Measurements from ENCODE around the gene ARHGAP15. TPM values are rescaled to one million over a fixed set of nuclear protein-coding genes. Genes with fewer than 3 reads are reported as not detected.
A peak's percentile ranks its signal among the peaks of the same experiment; 100 is the strongest.

Gene ARHGAP15
- total RNA-seq, 2 donors from 2014 or later = 0.86 TPM; not detected in 1

- no peaks in the 10 kb centered on the region for H3K4me1 ChIP-seq (ENCODE audit: control insufficient read depth, insufficient read depth, low read length)
- no peak overlapping the region for H3K4me3 Mint-ChIP-seq
- H3K9me3 ChIP-seq (ENCODE audit: control insufficient read depth, low read length) = no peaks in the 10 kb centered on the region
- H3K9ac ChIP-seq (ENCODE audit: extremely low read depth, low read length, poor library complexity, severe bottlenecking) = no peak overlapping the region
- no peaks in the 10 kb centered on the region for H3K36me3 Mint-ChIP-seq (ENCODE audit: low read depth)
- TF ChIP-seq, protein P1, sequence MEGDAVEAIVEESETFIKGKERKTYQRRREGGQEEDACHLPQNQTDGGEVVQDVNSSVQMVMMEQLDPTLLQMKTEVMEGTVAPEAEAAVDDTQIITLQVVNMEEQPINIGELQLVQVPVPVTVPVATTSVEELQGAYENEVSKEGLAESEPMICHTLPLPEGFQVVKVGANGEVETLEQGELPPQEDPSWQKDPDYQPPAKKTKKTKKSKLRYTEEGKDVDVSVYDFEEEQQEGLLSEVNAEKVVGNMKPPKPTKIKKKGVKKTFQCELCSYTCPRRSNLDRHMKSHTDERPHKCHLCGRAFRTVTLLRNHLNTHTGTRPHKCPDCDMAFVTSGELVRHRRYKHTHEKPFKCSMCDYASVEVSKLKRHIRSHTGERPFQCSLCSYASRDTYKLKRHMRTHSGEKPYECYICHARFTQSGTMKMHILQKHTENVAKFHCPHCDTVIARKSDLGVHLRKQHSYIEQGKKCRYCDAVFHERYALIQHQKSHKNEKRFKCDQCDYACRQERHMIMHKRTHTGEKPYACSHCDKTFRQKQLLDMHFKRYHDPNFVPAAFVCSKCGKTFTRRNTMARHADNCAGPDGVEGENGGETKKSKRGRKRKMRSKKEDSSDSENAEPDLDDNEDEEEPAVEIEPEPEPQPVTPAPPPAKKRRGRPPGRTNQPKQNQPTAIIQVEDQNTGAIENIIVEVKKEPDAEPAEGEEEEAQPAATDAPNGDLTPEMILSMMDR (conservative IDR thresholded peaks at IDR 0.05) = no peak
- H3K9me3 Mint-ChIP-seq = no peaks in the 10 kb centered on the region
- no peak overlapping the region for H3K27ac ChIP-seq (ENCODE audit: low read depth, low read length)
- no peaks in the 10 kb centered on the region for H3K36me3 ChIP-seq (ENCODE audit: control insufficient read depth, insufficient read depth, low read length)
- no peaks in the 10 kb centered on the region for H3K27me3 Mint-ChIP-seq (ENCODE audit: insufficient read depth)
- no peak for DNase-seq
- no peak overlapping the region for H3K4me3 ChIP-seq (ENCODE audit: low read length)
- H3K27ac Mint-ChIP-seq = no peak overlapping the region
- peaks cover 17% of the 10 kb centered on the region for H3K4me1 Mint-ChIP-seq
- H3K27me3 ChIP-seq (ENCODE audit: control insufficient read depth, insufficient read depth, low read length, poor library complexity, severe bottlenecking) = no peaks in the 10 kb centered on the region
- 95 to 100% methylated on average over 1 of the region's 1 CpG for whole genome bisulfite sequencing, 2 experiments (ENCODE audit: insufficient coverage in 1 of 2, insufficient read length in 1 of 2)
Measured at GRCh38 chr2:143165291-143165690, 36.1 kb downstream of the ARHGAP15 start.

GRCh38 chr2:143169105-143169504, 39.9 kb downstream of the ARHGAP15 start:
- no peak overlapping the region for H3K4me3 ChIP-seq (ENCODE audit: low read length)
- no peak for DNase-seq
- Mint-ChIP-seq H3K36me3 (ENCODE audit: low read depth) (no peaks in the 10 kb centered on the region), H3K4me3 (no peak overlapping the region), H3K9me3 (no peaks in the 10 kb centered on the region), H3K27me3 (ENCODE audit: insufficient read depth) (no peaks in the 10 kb centered on the region), H3K27ac (no peak overlapping the region), H3K4me1 (peaks cover 25% of the 10 kb centered on the region)
- no peaks in the 10 kb centered on the region for H3K27me3 ChIP-seq (ENCODE audit: control insufficient read depth, insufficient read depth, low read length, poor library complexity, severe bottlenecking)
- no peak overlapping the region for H3K27ac ChIP-seq (ENCODE audit: low read depth, low read length)
- H3K36me3 ChIP-seq (ENCODE audit: control insufficient read depth, insufficient read depth, low read length) = no peaks in the 10 kb centered on the region
- WGBS, 2 experiments (ENCODE audit: insufficient coverage in 1 of 2, insufficient read length in 1 of 2) = 100% methylated on average over 1 of the region's 1 CpG; no CpG with 5 or more reads in 1 of the 2 experiments
- H3K9ac ChIP-seq (ENCODE audit: extremely low read depth, low read length, poor library complexity, severe bottlenecking) = no peak overlapping the region
- peaks cover 7% of the 10 kb centered on the region for H3K4me1 ChIP-seq (ENCODE audit: control insufficient read depth, insufficient read depth, low read length)
- no peaks in the 10 kb centered on the region for H3K9me3 ChIP-seq (ENCODE audit: control insufficient read depth, low read length)
- TF ChIP-seq, protein P1 (conservative IDR thresholded peaks at IDR 0.05) = peak; percentile 50

DNA sequence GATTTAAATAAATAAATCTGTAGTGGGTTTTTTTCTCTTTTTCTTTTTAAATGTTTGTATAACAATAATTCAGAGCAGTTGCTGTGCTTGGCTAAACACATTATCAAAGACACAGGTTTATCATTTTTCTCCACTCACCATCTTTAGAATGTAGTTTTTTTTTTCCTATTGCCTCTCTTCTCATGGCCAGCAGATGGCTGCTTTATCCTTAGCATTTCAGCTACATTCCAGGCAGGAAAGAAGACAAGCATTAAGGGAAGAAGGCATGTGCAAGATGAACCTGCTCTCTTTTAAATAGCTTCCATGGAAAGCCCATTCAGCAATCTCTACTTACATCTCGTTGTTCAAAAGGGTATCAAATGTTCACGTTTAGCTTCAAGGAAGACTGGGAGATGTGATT, 42.6 kb downstream of the ARHGAP15 start:
- WGBS, 2 experiments (ENCODE audit: insufficient coverage in 1 of 2, insufficient read length in 1 of 2) = 49 to 86% methylated on average over 2 of the region's 2 CpGs
- no peak overlapping the region for H3K4me3 ChIP-seq (ENCODE audit: low read length)

More for the DNA sequence above, 42.6 kb downstream of the ARHGAP15 start:
- DNase-seq = no peak
- no peak overlapping the region for H3K9ac ChIP-seq (ENCODE audit: extremely low read depth, low read length, poor library complexity, severe bottlenecking)
- H3K9me3 Mint-ChIP-seq = no peaks in the 10 kb centered on the region
- no peaks in the 10 kb centered on the region for H3K9me3 ChIP-seq (ENCODE audit: control insufficient read depth, low read length)
- H3K36me3 ChIP-seq (ENCODE audit: control insufficient read depth, insufficient read depth, low read length) = no peaks in the 10 kb centered on the region
- no peak overlapping the region for H3K27ac Mint-ChIP-seq
- H3K4me1 ChIP-seq (ENCODE audit: control insufficient read depth, insufficient read depth, low read length) = peaks cover 7% of the 10 kb centered on the region
- TF ChIP-seq, protein P1 (conservative IDR thresholded peaks at IDR 0.05) = peak; percentile 84
- H3K4me1 Mint-ChIP-seq = peaks cover 24% of the 10 kb centered on the region
- no peak overlapping the region for H3K27ac ChIP-seq (ENCODE audit: low read depth, low read length)
- H3K27me3 Mint-ChIP-seq (ENCODE audit: insufficient read depth) = no peaks in the 10 kb centered on the region
- H3K27me3 ChIP-seq (ENCODE audit: control insufficient read depth, insufficient read depth, low read length, poor library complexity, severe bottlenecking) = no peaks in the 10 kb centered on the region
- no peak overlapping the region for H3K4me3 Mint-ChIP-seq
- no peaks in the 10 kb centered on the region for H3K36me3 Mint-ChIP-seq (ENCODE audit: low read depth)
